Sigmoid colon (tissue), 3 donors: Measurements from ENCODE around the gene TMUB2.

Experiments used
- CTCF ChIP-seq, 4 experiments: fragments of 450-650 bp in 3 of 4; fragments of 200-600 bp in 1 of 4; IDR thresholded peaks; one replicate each; pipeline ENCODE4 v1.5.1; 2016 to 2019; ENCODE audit warnings: antibody characterized with exemption in 4 of 4, mild to moderate bottlenecking in 3 of 4, moderate library complexity in 2 of 4
- POLR2A ChIP-seq, 2 donors: fragments of 450-650 bp; IDR thresholded peaks; one replicate each; pipeline ENCODE4 v1.6.1; 2016; ENCODE audit warnings: antibody characterized with exemption in 2 of 2, mild to moderate bottlenecking in 2 of 2, moderate library complexity in 2 of 2

GRCh38 chr17:44144966-44145739, 41.6 kb upstream of the TMUB2 start:
- TF ChIP-seq POLR2A (IDR thresholded peaks at IDR 0.05): no peak
- no peak for TF ChIP-seq CTCF (IDR thresholded peaks at IDR 0.05)
